Measurements from ENCODE around the gene EIF4ENIF1.

DNA sequence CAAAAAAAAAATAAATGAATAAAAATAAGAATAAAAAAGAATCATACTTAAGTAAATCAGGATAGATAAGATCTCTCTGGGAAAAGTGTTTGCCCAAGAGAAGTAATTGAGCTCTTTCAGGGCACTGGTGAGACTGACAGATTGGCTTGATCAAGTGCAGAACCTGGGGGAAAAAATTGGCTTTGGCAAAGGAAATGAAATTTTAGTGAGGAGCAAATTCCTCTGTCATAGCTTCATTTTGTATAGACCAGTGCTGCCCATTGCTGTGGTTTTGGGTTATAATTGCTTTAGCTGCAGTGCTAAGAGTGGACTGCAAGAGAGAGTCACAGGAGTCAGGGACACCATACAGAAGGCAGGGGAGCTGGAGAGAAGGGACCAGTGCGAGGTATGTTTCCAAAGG, 42.4 kb upstream of the EIF4ENIF1 start:
- TF ChIP-seq, protein P1, sequence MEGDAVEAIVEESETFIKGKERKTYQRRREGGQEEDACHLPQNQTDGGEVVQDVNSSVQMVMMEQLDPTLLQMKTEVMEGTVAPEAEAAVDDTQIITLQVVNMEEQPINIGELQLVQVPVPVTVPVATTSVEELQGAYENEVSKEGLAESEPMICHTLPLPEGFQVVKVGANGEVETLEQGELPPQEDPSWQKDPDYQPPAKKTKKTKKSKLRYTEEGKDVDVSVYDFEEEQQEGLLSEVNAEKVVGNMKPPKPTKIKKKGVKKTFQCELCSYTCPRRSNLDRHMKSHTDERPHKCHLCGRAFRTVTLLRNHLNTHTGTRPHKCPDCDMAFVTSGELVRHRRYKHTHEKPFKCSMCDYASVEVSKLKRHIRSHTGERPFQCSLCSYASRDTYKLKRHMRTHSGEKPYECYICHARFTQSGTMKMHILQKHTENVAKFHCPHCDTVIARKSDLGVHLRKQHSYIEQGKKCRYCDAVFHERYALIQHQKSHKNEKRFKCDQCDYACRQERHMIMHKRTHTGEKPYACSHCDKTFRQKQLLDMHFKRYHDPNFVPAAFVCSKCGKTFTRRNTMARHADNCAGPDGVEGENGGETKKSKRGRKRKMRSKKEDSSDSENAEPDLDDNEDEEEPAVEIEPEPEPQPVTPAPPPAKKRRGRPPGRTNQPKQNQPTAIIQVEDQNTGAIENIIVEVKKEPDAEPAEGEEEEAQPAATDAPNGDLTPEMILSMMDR (conservative IDR thresholded peaks at IDR 0.05), result no peak
- TF ChIP-seq ZFX (IDR thresholded peaks at IDR 0.05), result no peak
